Anterior cingulate cortex (tissue), 58 donors: ENCODE data around the gene CHIC2.

Experiments
- DNase-seq, 58 donors: peaks; one replicate each; lab custom pipeline; 2025; lab: John Stamatoyannopoulos, UW

Gene CHIC2

DNA sequence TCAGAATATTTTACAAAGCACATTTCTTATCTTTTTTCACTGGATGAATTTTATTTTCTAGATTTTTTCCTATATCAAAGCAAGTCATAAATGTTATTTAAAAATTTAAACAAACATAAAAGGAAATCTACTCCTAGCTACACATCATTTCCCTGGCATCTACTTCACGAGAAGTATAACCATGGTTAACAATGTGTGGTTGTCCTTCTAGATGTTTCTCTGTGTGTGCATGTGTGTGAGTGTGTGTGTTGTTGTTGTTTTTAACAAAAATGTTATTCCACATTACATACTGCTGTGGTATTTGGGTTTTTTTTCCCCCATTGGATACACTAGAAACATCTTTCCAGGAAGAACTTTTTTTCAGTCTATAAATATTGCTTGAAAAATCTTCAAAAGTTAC, 103.1 kb downstream of the CHIC2 start:
- no peak for DNase-seq

DNA sequence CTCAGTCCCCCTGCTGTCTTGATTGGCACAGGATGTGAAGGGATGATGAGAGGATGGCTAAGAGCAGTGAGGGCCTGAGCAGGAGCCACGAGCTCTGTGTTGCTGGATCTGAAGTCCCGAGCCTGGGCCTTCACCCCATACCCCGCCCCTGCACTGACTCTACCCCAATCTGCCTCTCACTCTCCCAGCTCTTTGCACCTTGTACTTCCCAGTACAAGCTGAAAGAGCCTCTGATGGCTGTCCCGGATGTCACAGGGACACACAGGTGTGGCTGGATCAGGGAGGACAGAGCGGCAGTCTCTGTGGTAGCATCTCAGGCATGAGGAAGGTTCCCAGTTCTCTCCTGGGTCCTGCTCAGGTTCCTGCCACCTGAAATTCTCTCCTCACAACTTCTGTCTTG, 103.6 kb downstream of the CHIC2 start:
- DNase-seq, result no peak
